WTC11 (cell line): Measurements from ENCODE around the gene RARS2.

Source experiments
- ATF2 ChIP-seq: sonication (generic); formaldehyde crosslinking; IDR thresholded peaks from 2 replicates; pipeline ENCODE4 v1.8.1; 2022; ENCODE audit warnings: low read depth, missing genetic modification reagents, borderline replicate concordance
- CREM ChIP-seq: sonication (generic); formaldehyde crosslinking; IDR thresholded peaks from 2 replicates; pipeline ENCODE4 v1.8.1; 2022; ENCODE audit warnings: mild to moderate bottlenecking, missing genetic modification reagents, moderate library complexity
- CTCF ChIP-seq: fragments of 200-600 bp; IDR thresholded peaks from 2 replicates; pipeline ENCODE4 v1.8.0; 2022; ENCODE audit warnings: antibody characterized with exemption
- ESRRA ChIP-seq: sonication (generic); formaldehyde crosslinking; IDR thresholded peaks from 2 replicates; pipeline ENCODE4 v1.8.1; 2022; ENCODE audit warnings: mild to moderate bottlenecking, missing genetic modification reagents, borderline replicate concordance
- USF2 ChIP-seq: sonication (generic); formaldehyde crosslinking; IDR thresholded peaks from 2 replicates; pipeline ENCODE4 v1.8.1; 2023; ENCODE audit warnings: mild to moderate bottlenecking, missing genetic modification reagents, moderate library complexity
- TF ChIP-seq, protein P1 (sequence below): sonication (generic); formaldehyde crosslinking; IDR thresholded peaks from 2 replicates; pipeline ENCODE4 v1.8.1; 2022; ENCODE audit warnings: low read depth, mild to moderate bottlenecking, moderate library complexity, missing genetic modification reagents, borderline replicate concordance
- TF ChIP-seq, protein P2 (sequence below): sonication (generic); formaldehyde crosslinking; conservative IDR thresholded peaks from 2 replicates; pipeline ENCODE4 v1.8.1; 2022; ENCODE audit warnings: mild to moderate bottlenecking, missing genetic modification reagents
- TF ChIP-seq, protein P3 (sequence below): sonication (generic); formaldehyde crosslinking; IDR thresholded peaks from 2 replicates; pipeline ENCODE4 v1.8.0; 2022; ENCODE audit warnings: mild to moderate bottlenecking, missing genetic modification reagents

DNA sequence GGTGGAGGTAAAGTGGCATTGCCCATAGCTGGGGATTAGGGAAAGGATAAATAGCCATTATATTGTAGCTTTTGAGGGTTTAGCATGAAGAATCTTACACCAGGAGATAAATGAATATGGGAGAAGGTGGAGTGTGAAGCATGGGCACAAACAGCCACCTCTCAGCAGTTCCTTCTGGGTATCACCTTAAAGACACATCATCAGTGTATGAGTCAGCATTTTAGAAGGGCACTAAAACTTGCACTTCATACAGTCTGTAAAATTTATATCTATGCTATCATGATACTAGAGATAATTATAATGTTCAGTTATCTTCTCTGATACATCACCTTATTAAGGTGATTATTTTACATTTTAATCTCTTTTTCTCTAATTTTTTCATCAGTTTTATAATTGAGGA lies 91.7 kb downstream of the RARS2 start:
- TF ChIP-seq, protein P1, sequence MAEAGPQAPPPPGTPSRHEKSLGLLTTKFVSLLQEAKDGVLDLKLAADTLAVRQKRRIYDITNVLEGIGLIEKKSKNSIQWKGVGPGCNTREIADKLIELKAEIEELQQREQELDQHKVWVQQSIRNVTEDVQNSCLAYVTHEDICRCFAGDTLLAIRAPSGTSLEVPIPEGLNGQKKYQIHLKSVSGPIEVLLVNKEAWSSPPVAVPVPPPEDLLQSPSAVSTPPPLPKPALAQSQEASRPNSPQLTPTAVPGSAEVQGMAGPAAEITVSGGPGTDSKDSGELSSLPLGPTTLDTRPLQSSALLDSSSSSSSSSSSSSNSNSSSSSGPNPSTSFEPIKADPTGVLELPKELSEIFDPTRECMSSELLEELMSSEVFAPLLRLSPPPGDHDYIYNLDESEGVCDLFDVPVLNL (CRISPR knock-in tag): no peak
- TF ChIP-seq, protein P2, sequence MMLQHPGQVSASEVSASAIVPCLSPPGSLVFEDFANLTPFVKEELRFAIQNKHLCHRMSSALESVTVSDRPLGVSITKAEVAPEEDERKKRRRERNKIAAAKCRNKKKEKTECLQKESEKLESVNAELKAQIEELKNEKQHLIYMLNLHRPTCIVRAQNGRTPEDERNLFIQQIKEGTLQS (CRISPR knock-in tag): no peak
- TF ChIP-seq, protein P3, sequence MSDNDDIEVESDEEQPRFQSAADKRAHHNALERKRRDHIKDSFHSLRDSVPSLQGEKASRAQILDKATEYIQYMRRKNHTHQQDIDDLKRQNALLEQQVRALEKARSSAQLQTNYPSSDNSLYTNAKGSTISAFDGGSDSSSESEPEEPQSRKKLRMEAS (CRISPR knock-in tag): no peak
- TF ChIP-seq ESRRA (CRISPR knock-in tag): no peak
- no peak for TF ChIP-seq CTCF
- no peak for TF ChIP-seq CREM (CRISPR knock-in tag)
- no peak for TF ChIP-seq ATF2 (CRISPR knock-in tag)
- no peak for TF ChIP-seq USF2 (CRISPR knock-in tag)
